Chondrocyte (in vitro differentiated cells): ENCODE data around the gene TPCN1. TPM values are rescaled to one million over a fixed set of nuclear protein-coding genes. Genes with fewer than 3 reads are reported as not detected.

Source experiments
- DNase-seq: peaks from one replicate; pipeline ENCODE4 v3.0.0; 2021; ENCODE audit warnings: mixed read lengths, low spot score
- H3K27ac Mint-ChIP-seq: one replicate; pipeline ENCODE4 v1.8.0; 2021; ENCODE audit warnings: mild to moderate bottlenecking, moderate library complexity, mixed read lengths; ENCODE audit not compliant: unreplicated experiment
- H3K27me3 Mint-ChIP-seq: 2 replicates; pipeline ENCODE4 v1.8.0; 2021; ENCODE audit warnings: low read depth, mixed read lengths
- H3K36me3 Mint-ChIP-seq: 2 replicates; pipeline ENCODE4 v1.8.0; 2021; ENCODE audit warnings: low read depth, mixed read lengths
- H3K4me1 Mint-ChIP-seq: 2 replicates; pipeline ENCODE4 v1.8.0; 2021; ENCODE audit warnings: low read depth, mild to moderate bottlenecking, mixed read lengths
- H3K4me3 Mint-ChIP-seq: one replicate; pipeline ENCODE4 v1.8.0; 2021; ENCODE audit warnings: mild to moderate bottlenecking, moderate library complexity, mixed read lengths; ENCODE audit not compliant: unreplicated experiment
- H3K9me3 Mint-ChIP-seq: 2 replicates; pipeline ENCODE4 v1.8.0; 2021; ENCODE audit warnings: low read depth, mixed read lengths
- CTCF ChIP-seq: fragments of 200-600 bp; sonication (generic); IDR thresholded peaks from 2 replicates; pipeline ENCODE4 v1.5.0; 2021; ENCODE audit warnings: antibody characterized with exemption, mild to moderate bottlenecking, moderate library complexity
- total RNA-seq: library from RNA; stranded (reverse); gene quantifications from 3 replicates; pipeline ENCODE4 v1.2.1, GENCODE V29; 2021

TPCN1 gene
- total RNA-seq, 1 donor from 2014 or later = 35.9 TPM

GRCh38 chr12:113302886-113303640 lies 81.8 kb downstream of the TPCN1 start:
- TF ChIP-seq CTCF = no peak
- Mint-ChIP-seq H3K27ac (no peak overlapping the region), H3K4me3 (no peak overlapping the region), H3K9me3 (no peaks in the 10 kb centered on the region), H3K27me3 (no peaks in the 10 kb centered on the region), H3K36me3 (peaks cover 14% of the 10 kb centered on the region), H3K4me1 (peaks cover 20% of the 10 kb centered on the region)
- no peak for DNase-seq

GRCh38 chr12:113305281-113305856 lies 84.1 kb downstream of the TPCN1 start:
- H3K27ac Mint-ChIP-seq = no peak overlapping the region
- no peaks in the 10 kb centered on the region for H3K27me3 Mint-ChIP-seq
- H3K9me3 Mint-ChIP-seq = no peaks in the 10 kb centered on the region
- H3K36me3 Mint-ChIP-seq = peaks cover 18% of the 10 kb centered on the region
- H3K4me1 Mint-ChIP-seq = no peaks in the 10 kb centered on the region
- no peak for DNase-seq
- H3K4me3 Mint-ChIP-seq = no peak overlapping the region
- no peak for TF ChIP-seq CTCF

GRCh38 chr12:113306382-113306781 lies 85.1 kb downstream of the TPCN1 start:
- peaks cover 19% of the 10 kb centered on the region for H3K36me3 Mint-ChIP-seq
- no peak for TF ChIP-seq CTCF
- no peaks in the 10 kb centered on the region for H3K4me1 Mint-ChIP-seq
- no peak overlapping the region for H3K27ac Mint-ChIP-seq
- no peaks in the 10 kb centered on the region for H3K9me3 Mint-ChIP-seq
- no peaks in the 10 kb centered on the region for H3K27me3 Mint-ChIP-seq
- no peak overlapping the region for H3K4me3 Mint-ChIP-seq
- DNase-seq = no peak

GRCh38 chr12:113310489-113310888 lies 89.2 kb downstream of the TPCN1 start:
- H3K4me3 Mint-ChIP-seq = no peak overlapping the region
- no peak for DNase-seq
- H3K27me3 Mint-ChIP-seq = no peaks in the 10 kb centered on the region
- TF ChIP-seq CTCF = peak; percentile 52
- no peak overlapping the region for H3K27ac Mint-ChIP-seq
- H3K36me3 Mint-ChIP-seq = peaks cover 13% of the 10 kb centered on the region
- no peaks in the 10 kb centered on the region for H3K4me1 Mint-ChIP-seq
- no peaks in the 10 kb centered on the region for H3K9me3 Mint-ChIP-seq

- TF ChIP-seq CTCF = no peak
- Mint-ChIP-seq H3K36me3 (peaks cover 19% of the 10 kb centered on the region), H3K27me3 (no peaks in the 10 kb centered on the region), H3K4me3 (no peak overlapping the region), H3K27ac (no peak overlapping the region), H3K4me1 (no peaks in the 10 kb centered on the region), H3K9me3 (no peaks in the 10 kb centered on the region)
- no peak for DNase-seq
These were observed 92.9 kb downstream of the TPCN1 start for GRCh38 chr12:113314121-113314529.
